GM19193 (cell line): Measurements from ENCODE around the gene CCDC39.

ENCODE experiments used
- POLR2A ChIP-seq: IDR thresholded peaks from 4 replicates; pipeline ENCODE4 v1.6.1; 2011; ENCODE audit not compliant: insufficient read depth, insufficient read length; ENCODE audit errors: extremely low read depth

The CCDC39 gene

GRCh38 chr3:180656406-180656805 is 22.9 kb downstream of the CCDC39 start:
- TF ChIP-seq POLR2A, result no peak

GRCh38 chr3:180646187-180646790 is 33.0 kb downstream of the CCDC39 start:
- TF ChIP-seq POLR2A, result no peak

GRCh38 chr3:180640987-180641386 is 38.3 kb downstream of the CCDC39 start:
- TF ChIP-seq POLR2A, result no peak

DNA sequence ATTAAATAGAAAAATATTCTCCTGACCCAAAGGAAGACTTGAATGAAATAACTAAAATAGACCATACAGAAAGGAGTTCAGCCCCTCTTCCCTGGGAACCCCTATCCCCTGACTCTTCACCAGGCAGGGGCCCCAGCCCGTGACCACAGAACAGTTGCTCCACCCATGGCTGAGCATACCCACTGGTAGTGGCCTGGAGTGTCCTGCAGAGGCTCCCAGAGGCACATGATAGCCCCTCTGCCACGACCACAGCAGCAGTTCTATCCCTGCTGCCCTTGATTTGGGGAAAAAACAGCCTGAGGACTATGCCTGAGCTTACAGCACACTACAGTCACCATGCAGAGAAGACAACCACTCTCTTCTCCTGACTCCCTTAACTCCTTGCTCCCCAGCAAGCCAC is 45.6 kb downstream of the CCDC39 start:
- no peak for TF ChIP-seq POLR2A

- no peak for TF ChIP-seq POLR2A
These were observed 48.0 kb downstream of the CCDC39 start for GRCh38 chr3:180631317-180631716.

DNA sequence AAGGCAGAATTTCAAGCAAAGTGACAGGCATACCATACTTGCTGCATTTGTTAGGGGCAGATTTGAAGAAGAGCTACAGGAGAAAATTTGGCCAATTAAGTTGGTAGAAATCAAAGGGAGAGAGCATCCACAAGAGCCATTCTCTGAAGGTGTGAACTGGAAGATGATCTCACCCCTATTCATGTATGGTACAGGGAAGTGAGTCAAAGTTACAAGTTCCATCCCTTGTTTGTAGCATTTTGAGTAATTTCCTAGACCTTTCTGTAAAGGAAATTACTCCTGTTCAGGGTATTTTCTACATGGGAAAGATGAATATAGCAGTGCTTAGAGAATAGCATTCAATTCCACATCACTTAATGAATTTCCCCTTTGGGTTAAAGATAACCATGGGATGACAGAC is 48.9 kb downstream of the CCDC39 start:
- TF ChIP-seq POLR2A, result no peak

GRCh38 chr3:180626844-180627243 is 52.4 kb downstream of the CCDC39 start:
- no peak for TF ChIP-seq POLR2A

DNA sequence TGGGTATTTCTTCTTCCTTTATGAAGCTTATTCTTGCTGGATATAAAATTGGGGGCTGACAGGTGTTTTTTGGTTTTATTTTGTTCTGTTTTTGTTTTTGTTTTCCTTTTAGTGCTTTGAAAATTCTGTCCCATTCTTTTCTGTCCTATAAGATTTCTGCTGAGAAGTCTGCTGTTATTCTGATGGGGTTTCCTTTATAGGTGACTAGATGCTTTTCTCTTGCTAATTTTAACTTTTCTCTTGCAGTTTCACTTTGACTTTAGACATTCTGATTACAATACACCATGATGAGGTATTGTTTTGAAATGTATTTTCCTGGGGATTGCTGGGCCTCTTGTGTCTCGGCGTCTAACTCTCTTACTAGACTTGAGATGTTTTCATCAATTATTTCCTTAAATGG is 54.6 kb downstream of the CCDC39 start:
- no peak for TF ChIP-seq POLR2A

DNA sequence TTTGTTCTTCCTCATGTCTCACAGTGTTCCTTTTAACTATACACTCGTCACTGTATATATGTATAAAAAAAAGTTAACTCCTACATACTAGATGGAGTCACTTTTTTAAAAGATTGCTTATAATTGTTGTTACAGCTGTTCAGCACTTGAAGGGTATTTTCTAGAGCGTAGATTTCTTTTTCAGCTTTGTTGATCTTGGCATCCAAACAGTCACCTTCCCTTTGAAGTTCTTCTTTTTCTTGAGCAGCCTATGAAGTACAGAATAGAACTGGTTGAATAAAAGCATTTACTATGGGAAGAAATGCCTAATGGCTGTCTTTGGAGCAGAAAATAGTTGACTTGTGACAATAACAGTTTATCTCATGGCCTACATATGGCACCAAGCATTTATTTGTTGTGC is 59.6 kb downstream of the CCDC39 start:
- TF ChIP-seq POLR2A, result no peak

DNA sequence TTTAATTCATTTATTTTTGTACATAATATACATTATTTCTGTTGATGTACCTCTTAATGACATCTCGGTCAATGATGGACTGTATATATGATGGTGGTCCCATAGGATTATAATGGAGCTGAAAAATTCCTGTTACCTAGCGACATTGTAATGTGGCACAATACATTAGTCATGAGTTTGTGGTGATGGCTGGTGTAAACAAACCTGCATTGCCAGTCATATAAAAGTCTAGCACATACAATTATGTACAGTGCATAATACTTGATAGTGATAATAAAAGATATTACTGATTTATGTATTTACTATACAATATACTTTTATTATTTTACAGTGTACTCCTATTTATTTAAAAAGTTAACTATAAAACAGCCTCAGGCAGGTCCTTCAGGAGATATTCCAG is 62.2 kb downstream of the CCDC39 start:
- no peak for TF ChIP-seq POLR2A

DNA sequence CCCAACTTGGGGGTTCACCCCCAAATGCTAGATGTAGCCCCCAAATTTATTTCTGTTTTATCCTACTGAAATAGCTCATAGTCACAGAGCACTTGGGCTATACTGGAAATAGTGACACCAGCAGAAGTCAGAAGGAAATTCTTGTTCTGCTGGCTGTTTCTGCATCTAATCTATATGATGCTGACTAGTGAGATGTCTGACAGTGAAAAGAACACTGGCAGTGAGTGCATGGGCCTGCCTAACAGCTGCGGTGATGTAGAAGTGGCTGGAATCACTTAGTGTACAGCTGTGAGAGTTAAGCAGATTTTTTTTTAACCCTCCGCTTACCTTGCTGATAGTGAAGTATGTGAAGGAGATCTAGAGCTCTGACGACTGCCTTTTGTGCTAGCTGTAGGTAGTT is 63.3 kb downstream of the CCDC39 start:
- TF ChIP-seq POLR2A, result no peak

GRCh38 chr3:180612364-180612763 is 66.9 kb downstream of the CCDC39 start:
- TF ChIP-seq POLR2A, result peak; percentile 17

GRCh38 chr3:180611006-180611405 is 68.3 kb downstream of the CCDC39 start:
- TF ChIP-seq POLR2A, result no peak

GRCh38 chr3:180601688-180602666 is 77.3 kb downstream of the CCDC39 start, which contains the start of gene TTC14:
TTC14 (plus strand) TSS chr3:180602163; CDS start chr3:180602262, 99 bp downstream.
- peak; percentile 95 for TF ChIP-seq POLR2A

GRCh38 chr3:180600473-180600872 is 78.8 kb downstream of the CCDC39 start:
- TF ChIP-seq POLR2A, result no peak

GRCh38 chr3:180595559-180595935 is 83.7 kb downstream of the CCDC39 start:
- TF ChIP-seq POLR2A, result no peak

DNA sequence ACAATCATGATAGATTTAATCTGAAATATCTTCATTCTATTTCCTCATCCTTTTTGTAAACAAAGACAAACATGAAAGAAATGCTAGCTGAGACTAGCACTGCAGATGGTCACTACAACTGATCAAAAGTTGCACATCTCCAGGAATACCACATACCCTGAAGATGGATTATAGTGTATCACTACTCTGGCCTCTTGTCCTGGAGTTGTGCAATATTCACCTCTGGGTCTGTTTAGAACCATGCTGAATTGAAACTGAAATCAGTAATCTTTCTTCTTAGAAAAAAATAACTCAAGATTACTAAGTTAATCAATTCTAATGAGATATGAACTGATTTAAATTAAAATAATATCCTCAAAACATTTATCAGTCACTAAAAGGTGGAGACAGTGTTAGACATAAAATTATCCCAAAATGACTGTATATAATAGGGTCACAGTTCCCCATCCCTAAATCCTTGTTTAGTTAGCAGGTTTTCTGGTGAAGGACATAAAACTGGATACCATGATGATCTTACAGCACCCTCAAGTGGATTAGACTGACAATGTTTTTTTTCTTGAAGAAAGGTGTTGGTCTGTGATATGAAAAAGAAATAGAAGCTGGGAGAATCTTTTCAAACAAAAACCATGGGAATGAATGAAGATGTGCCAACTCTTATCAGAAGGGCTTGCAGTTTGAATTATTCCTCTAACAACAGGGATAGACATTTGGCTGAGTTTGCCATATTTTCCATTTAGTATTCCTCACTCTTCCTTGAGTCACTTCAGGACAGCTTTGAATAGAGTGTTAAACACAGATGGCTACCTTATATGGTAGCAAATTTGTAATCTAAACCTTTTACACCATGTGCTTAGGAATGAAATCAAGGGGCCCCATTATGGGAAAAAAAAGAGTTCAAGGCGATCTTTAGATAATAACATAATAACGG is 84.4 kb downstream of the CCDC39 start:
- no peak for TF ChIP-seq POLR2A
